ENCODE data around the gene PLEKHA6. TPM values are rescaled to one million over a fixed set of nuclear protein-coding genes. Genes with fewer than 3 reads are reported as not detected.

Gene PLEKHA6
- total RNA-seq, 6 experiments from 2014 or later, result 16.6 to 31.1 (median 22.1) TPM

DNA sequence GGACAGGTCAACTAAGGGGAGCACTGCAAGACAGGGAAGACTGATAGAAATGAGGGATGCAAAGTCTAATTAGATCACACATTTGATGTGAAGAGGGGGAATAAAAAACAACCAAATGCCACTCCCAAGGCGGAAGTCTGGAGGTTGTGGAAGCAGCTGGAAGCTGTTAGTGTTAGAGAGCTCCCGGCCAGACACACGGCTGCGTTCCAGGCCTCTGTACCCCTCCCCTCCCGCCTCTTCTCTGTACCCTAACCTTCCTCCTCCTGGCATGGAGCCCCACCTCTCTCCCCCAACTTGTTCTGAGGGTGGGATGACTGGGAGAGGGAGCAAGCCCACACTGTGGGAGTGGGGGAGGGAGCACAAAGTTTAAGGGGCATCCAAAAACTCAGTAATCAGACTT lies 67.0 kb downstream of the PLEKHA6 start:
- intact Hi-C loops (cut with DNase I), result no loop called here
- peaks cover 0 to 32% (median 15%) of the 10 kb centered on the region in 4 donors for H3K4me1 ChIP-seq
- H3K27ac ChIP-seq, result no peak overlapping the region
- DNase-seq (no peak), ATAC-seq (no peak)
- H3K4me3 ChIP-seq, result no peak overlapping the region
- TF ChIP-seq, protein P1, sequence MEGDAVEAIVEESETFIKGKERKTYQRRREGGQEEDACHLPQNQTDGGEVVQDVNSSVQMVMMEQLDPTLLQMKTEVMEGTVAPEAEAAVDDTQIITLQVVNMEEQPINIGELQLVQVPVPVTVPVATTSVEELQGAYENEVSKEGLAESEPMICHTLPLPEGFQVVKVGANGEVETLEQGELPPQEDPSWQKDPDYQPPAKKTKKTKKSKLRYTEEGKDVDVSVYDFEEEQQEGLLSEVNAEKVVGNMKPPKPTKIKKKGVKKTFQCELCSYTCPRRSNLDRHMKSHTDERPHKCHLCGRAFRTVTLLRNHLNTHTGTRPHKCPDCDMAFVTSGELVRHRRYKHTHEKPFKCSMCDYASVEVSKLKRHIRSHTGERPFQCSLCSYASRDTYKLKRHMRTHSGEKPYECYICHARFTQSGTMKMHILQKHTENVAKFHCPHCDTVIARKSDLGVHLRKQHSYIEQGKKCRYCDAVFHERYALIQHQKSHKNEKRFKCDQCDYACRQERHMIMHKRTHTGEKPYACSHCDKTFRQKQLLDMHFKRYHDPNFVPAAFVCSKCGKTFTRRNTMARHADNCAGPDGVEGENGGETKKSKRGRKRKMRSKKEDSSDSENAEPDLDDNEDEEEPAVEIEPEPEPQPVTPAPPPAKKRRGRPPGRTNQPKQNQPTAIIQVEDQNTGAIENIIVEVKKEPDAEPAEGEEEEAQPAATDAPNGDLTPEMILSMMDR (IDR thresholded peaks at IDR 0.05), result no peak
- no peak for TF ChIP-seq POLR2A (IDR thresholded peaks at IDR 0.05)
- 100% methylated on average over 1 of the region's 5 CpGs for WGBS (ENCODE audit: insufficient coverage, low coverage, low lambda C conversion rate, missing lambda C conversion rate)
- no peaks in the 10 kb centered on the region for H3K36me3 ChIP-seq
- H3K9me3 ChIP-seq, result no peaks in the 10 kb centered on the region
- no peaks in the 10 kb centered on the region for H3K27me3 ChIP-seq

DNA sequence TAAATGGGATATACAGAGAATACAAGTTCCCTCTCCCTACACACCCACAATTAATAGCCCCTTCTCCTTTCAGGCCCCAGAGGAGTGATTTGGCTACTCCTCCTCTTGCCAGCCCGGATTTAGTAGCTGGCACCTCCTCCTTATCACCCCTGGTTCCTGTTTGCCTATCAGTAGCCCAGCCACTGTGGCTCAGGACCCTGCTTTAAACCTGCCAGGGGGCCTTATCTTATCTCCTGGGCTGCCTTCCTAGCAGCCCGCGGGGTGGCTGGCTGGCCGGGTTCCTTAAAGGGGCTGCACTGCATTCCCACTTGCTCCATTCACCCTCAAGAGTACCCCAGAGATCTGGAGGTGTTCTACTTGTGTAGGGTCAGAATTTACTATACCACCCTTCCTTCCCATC lies 70.4 kb downstream of the PLEKHA6 start:
- Histone ChIP-seq H3K4me3 (no peak overlapping the region), H3K27ac (peak overlapping the region in 1 of 3 donors; percentile 82), H3K27me3 (no peaks in the 10 kb centered on the region), H3K4me1 (peaks cover 0 to 38% (median 14%) of the 10 kb centered on the region in 4 donors), H3K9me3 (no peaks in the 10 kb centered on the region), H3K36me3 (peaks cover 0 to 1% (median 0%) of the 10 kb centered on the region in 4 donors)
- 40% methylated on average over 4 of the region's 4 CpGs for WGBS (ENCODE audit: insufficient coverage, low coverage, low lambda C conversion rate, missing lambda C conversion rate)
- no peak for ATAC-seq
- TF ChIP-seq, protein P1 (IDR thresholded peaks at IDR 0.05), result no peak
- TF ChIP-seq POLR2A (IDR thresholded peaks at IDR 0.05), result no peak
- no peak for DNase-seq
- intact Hi-C loops (cut with DNase I), result no loop called here

DNA sequence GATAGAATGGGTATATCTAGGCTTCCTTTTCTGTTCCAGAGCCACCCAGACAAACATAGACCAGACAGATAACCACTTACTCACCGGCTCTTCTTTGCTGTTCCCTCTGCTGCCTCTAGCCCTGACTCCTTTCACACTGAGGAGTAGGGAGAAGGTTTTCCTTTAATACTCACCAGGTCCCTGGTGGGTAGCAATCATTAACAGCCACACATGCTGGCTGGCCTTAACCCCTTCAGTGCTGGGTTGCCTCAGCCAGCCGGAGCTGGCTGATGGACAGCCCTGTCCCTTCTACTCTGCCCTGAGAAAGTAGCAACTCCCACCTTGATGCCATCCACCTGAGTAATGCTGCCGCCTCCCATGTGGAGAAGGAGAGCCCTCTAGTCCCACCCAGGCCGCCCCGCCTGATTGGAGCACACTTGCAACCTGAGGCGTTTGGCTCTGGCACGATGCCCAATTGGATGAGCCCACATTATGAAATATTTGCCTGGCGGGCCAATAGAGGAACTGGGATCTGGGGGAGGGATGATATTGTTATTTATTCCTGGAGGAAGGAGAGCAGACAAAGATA lies 71.6 kb downstream of the PLEKHA6 start:
- WGBS (ENCODE audit: insufficient coverage, low coverage, low lambda C conversion rate, missing lambda C conversion rate), result 8% methylated on average over 5 of the region's 8 CpGs
- Histone ChIP-seq H3K4me1 (peaks cover 0 to 34% (median 16%) of the 10 kb centered on the region in 4 donors), H3K9me3 (no peaks in the 10 kb centered on the region), H3K27ac (peak overlapping the region; percentile 71 to 82 (median 72)), H3K36me3 (peaks cover 0 to 1% (median 0%) of the 10 kb centered on the region in 4 donors), H3K27me3 (no peaks in the 10 kb centered on the region), H3K4me3 (peak overlapping the region; percentile 33 to 62 (median 60))
- intact Hi-C loops (cut with DNase I), result no loop called here
- peak; percentile 93 for TF ChIP-seq POLR2A (IDR thresholded peaks at IDR 0.05)
- TF ChIP-seq, protein P1 (IDR thresholded peaks at IDR 0.05), result peak in 1 of 4 donors; percentile 6
- DNase-seq, result peak; percentile 86 to 92 (median 89)
- peak; percentile 77 to 84 (median 82) for ATAC-seq

DNA sequence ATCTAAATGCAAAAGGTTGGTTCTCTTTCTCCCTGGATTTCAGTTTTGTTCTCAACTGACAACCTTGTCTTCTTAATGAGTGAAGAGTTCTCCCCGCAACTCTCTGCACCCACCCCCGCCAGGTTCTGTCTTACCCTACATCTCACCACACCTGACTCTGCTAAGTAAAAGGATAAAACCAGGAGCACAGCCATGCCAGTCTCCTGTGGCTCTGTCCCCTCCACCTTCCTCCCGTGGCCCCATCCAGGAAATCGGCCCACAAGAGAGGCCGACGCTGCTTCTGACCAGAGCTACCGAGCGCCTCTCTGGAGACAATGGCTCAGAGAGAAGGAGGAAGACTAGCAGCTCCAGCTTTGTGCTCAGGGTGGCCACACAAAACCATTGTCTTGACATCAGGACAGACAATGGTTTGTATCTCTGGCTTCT lies 72.2 kb downstream of the PLEKHA6 start:
- no peaks in the 10 kb centered on the region for H3K9me3 ChIP-seq
- DNase-seq, result no peak
- peaks cover 0 to 36% (median 18%) of the 10 kb centered on the region in 4 donors for H3K4me1 ChIP-seq
- TF ChIP-seq POLR2A (IDR thresholded peaks at IDR 0.05), result no peak
- TF ChIP-seq, protein P1 (IDR thresholded peaks at IDR 0.05), result no peak
- H3K27ac ChIP-seq, result peak overlapping the region; percentile 71 to 82 (median 72)
- no peaks in the 10 kb centered on the region for H3K27me3 ChIP-seq
- H3K4me3 ChIP-seq, result peak overlapping the region; percentile 33 to 62 (median 60)
- 19% methylated on average over 6 of the region's 8 CpGs for WGBS (ENCODE audit: insufficient coverage, low coverage, low lambda C conversion rate, missing lambda C conversion rate)
- intact Hi-C loops (cut with DNase I), result no loop called here
- H3K36me3 ChIP-seq, result peaks cover 0 to 1% (median 0%) of the 10 kb centered on the region in 4 donors
- peak; percentile 17 to 33 (median 23) for ATAC-seq

Data from right lobe of liver (tissue), 6 donors.